Stimulated activated naive CD8-positive, alpha-beta T cell treated with anti-CD3 and anti-CD28 coated beads, Interleukin-15, Interleukin-2, amounts not matched to agents 100 U/mL and 50 U/mL, for 24 hours (primary cell): ENCODE data around the gene ATP6V0C.
"Not testable (repeated sequence)": the region's sequence is repeated elsewhere in the genome, so short reads cannot be mapped to it uniquely, and the experiment has no call there.

Source experiments
- ATAC-seq: fragments of 150-1000 bp; cut with Tn5 transposase; one replicate; pipeline ENCODE4 v1.10.0; 2021
- DNase-seq: peaks from one replicate; pipeline ENCODE4 v3.0.0; 2021

Gene ATP6V0C

GRCh38 chr16:2554709-2555425 lies 41.1 kb downstream of the ATP6V0C start:
- DNase-seq, ATAC-seq: not testable (repeated sequence)

- ATAC-seq, DNase-seq: not testable (repeated sequence)
These were observed 43.4 kb downstream of the ATP6V0C start for GRCh38 chr16:2557150-2557549.

- not testable (repeated sequence) for DNase-seq
- ATAC-seq: peak; percentile 17
These were observed 46.5 kb downstream of the ATP6V0C start for GRCh38 chr16:2560131-2560797.

GRCh38 chr16:2560798-2561133 lies 47.0 kb downstream of the ATP6V0C start:
- peak; percentile 91 for ATAC-seq
- DNase-seq: peak; percentile 69

GRCh38 chr16:2567506-2567905 lies 53.8 kb downstream of the ATP6V0C start:
- DNase-seq, ATAC-seq: not testable (repeated sequence)

GRCh38 chr16:2568573-2568972 lies 54.8 kb downstream of the ATP6V0C start:
- not testable (repeated sequence) for DNase-seq, ATAC-seq
